HG02973 (cell line): ENCODE results near the gene NOS3.
"Not testable (repeated sequence)": the region's sequence is repeated elsewhere in the genome, so short reads cannot be mapped to it uniquely, and the experiment has no call there.

ENCODE experiments used
- ATAC-seq: cut with Tn5 transposase; IDR thresholded peaks from one replicate; pipeline ENCODE4 v1.9.1; 2021; ENCODE audit warnings: moderate library complexity; ENCODE audit not compliant: unreplicated experiment

The NOS3 gene

GRCh38 chr7:150997817-150998216 lies 7.0 kb downstream of the NOS3 start:
- ATAC-seq, result no peak

GRCh38 chr7:150998341-150998740 lies 7.5 kb downstream of the NOS3 start:
- no peak for ATAC-seq

GRCh38 chr7:150999001-150999400 lies 8.2 kb downstream of the NOS3 start:
- ATAC-seq, result no peak

- ATAC-seq, result no peak
Measured at GRCh38 chr7:150999497-151000230, 8.8 kb downstream of the NOS3 start.

- no peak for ATAC-seq
Measured at GRCh38 chr7:151000897-151001495, 10.2 kb downstream of the NOS3 start.

GRCh38 chr7:151001546-151001945 lies 10.7 kb downstream of the NOS3 start:
- ATAC-seq, result no peak

GRCh38 chr7:151003572-151003971 lies 12.8 kb downstream of the NOS3 start:
- ATAC-seq, result no peak

- ATAC-seq, result no peak
Measured at GRCh38 chr7:151005566-151005965, 14.7 kb downstream of the NOS3 start.

- ATAC-seq, result no peak
Measured at GRCh38 chr7:151006590-151007300, 15.9 kb downstream of the NOS3 start.

GRCh38 chr7:151007469-151007898 lies 16.7 kb downstream of the NOS3 start:
- ATAC-seq, result no peak

- no peak for ATAC-seq
Measured at GRCh38 chr7:151008143-151008510, 17.3 kb downstream of the NOS3 start.

- ATAC-seq, result peak; percentile 72
Measured at GRCh38 chr7:151008511-151009323, 17.9 kb downstream of the NOS3 start.

- no peak for ATAC-seq
Measured at GRCh38 chr7:151009327-151010036, 18.7 kb downstream of the NOS3 start.

- ATAC-seq, result no peak
Measured at GRCh38 chr7:151010037-151010306, 19.2 kb downstream of the NOS3 start.

- ATAC-seq, result no peak
Measured at GRCh38 chr7:151010307-151011096, 19.7 kb downstream of the NOS3 start.

GRCh38 chr7:151011097-151011409 lies 20.2 kb downstream of the NOS3 start:
- ATAC-seq, result no peak

GRCh38 chr7:151011616-151012015 lies 20.8 kb downstream of the NOS3 start:
- ATAC-seq, result not testable (repeated sequence)

- no peak for ATAC-seq
Measured at GRCh38 chr7:151012031-151012692, 21.3 kb downstream of the NOS3 start.

GRCh38 chr7:151012911-151013347 lies 22.1 kb downstream of the NOS3 start:
- ATAC-seq, result no peak

GRCh38 chr7:151013356-151013732 lies 22.5 kb downstream of the NOS3 start:
- no peak for ATAC-seq
